Lower lobe of right lung (tissue), 2 donors: Measurements from ENCODE around the gene MTCL1. TPM values are rescaled to one million over a fixed set of nuclear protein-coding genes. Genes with fewer than 3 reads are reported as not detected.

Source experiments
- ATAC-seq, 2 donors: fragments of 200-7000 bp; cut with Tn5 transposase; one replicate each; pipeline ENCODE4 v1.9.1; 2020 to 2022; ENCODE audit warnings: mild to moderate bottlenecking in 2 of 2, moderate library complexity in 2 of 2
- DNase-seq: peaks from one replicate; pipeline ENCODE4 v3.0.0-alpha.2; 2020
- H3K27ac ChIP-seq: fragments of 200-600 bp; one replicate; pipeline ENCODE4 v1.8.0; 2022
- H3K27me3 ChIP-seq: fragments of 200-600 bp; one replicate; pipeline ENCODE4 v1.8.0; 2022; ENCODE audit warnings: low read depth
- H3K36me3 ChIP-seq: fragments of 200-600 bp; one replicate; pipeline ENCODE4 v1.8.0; 2022; ENCODE audit warnings: mild to moderate bottlenecking
- H3K4me1 ChIP-seq: fragments of 200-600 bp; one replicate; pipeline ENCODE4 v1.8.0; 2022
- H3K4me3 ChIP-seq: fragments of 200-600 bp; one replicate; pipeline ENCODE4 v1.8.0; 2022; ENCODE audit warnings: mild to moderate bottlenecking
- H3K9me3 ChIP-seq: fragments of 200-600 bp; one replicate; pipeline ENCODE4 v1.8.0; 2022
- CTCF ChIP-seq: fragments of 200-600 bp; IDR thresholded peaks from one replicate; pipeline ENCODE4 v1.8.0; 2022; ENCODE audit warnings: antibody characterized with exemption, mild to moderate bottlenecking
- intact Hi-C: fragments of 100-400 bp; cut with DNase I; formaldehyde crosslinking; loops from one replicate; pipeline ENCODE4 v1.11.0; 2022
- total RNA-seq: library from RNA; stranded (reverse); fragmentation: NEBNext Ultra II Directional; extraction: Animal tissue kit (Norgen Biotek cat#: 25700); gene quantifications from one replicate; pipeline ENCODE4 v1.2.1, GENCODE V29; 2021
- donor health status: DM: no; HTN: yes; CAD: no; lungs with severe emphysema.

MTCL1 gene
- total RNA-seq, 1 donor from 2014 or later: 7.9 TPM

GRCh38 chr18:8773980-8774379 is 68.6 kb downstream of the MTCL1 start:
- DNase-seq (no peak), ATAC-seq (no peak)
- no peak overlapping the region for H3K27ac ChIP-seq
- no peaks in the 10 kb centered on the region for H3K9me3 ChIP-seq
- intact Hi-C loops: no loop called here
- no peak for TF ChIP-seq CTCF
- H3K4me3 ChIP-seq: no peak overlapping the region
- H3K27me3 ChIP-seq: no peaks in the 10 kb centered on the region
- no peaks in the 10 kb centered on the region for H3K36me3 ChIP-seq
- H3K4me1 ChIP-seq: no peaks in the 10 kb centered on the region

GRCh38 chr18:8776013-8776943 is 70.9 kb downstream of the MTCL1 start:
- H3K36me3 ChIP-seq: no peaks in the 10 kb centered on the region
- DNase-seq: no peak
- no peak for ATAC-seq
- no peak overlapping the region for H3K4me3 ChIP-seq
- no peak for TF ChIP-seq CTCF
- H3K4me1 ChIP-seq: no peaks in the 10 kb centered on the region
- H3K9me3 ChIP-seq: no peaks in the 10 kb centered on the region
- H3K27me3 ChIP-seq: no peaks in the 10 kb centered on the region
- no peak overlapping the region for H3K27ac ChIP-seq
- intact Hi-C loops: no loop called here

GRCh38 chr18:8777846-8778245 is 72.5 kb downstream of the MTCL1 start:
- no peak for DNase-seq
- H3K4me3 ChIP-seq: no peak overlapping the region
- no peaks in the 10 kb centered on the region for H3K27me3 ChIP-seq
- H3K27ac ChIP-seq: no peak overlapping the region
- no peaks in the 10 kb centered on the region for H3K9me3 ChIP-seq
- ATAC-seq: no peak
- intact Hi-C loops: no loop called here
- H3K4me1 ChIP-seq: no peaks in the 10 kb centered on the region
- no peak for TF ChIP-seq CTCF
- H3K36me3 ChIP-seq: no peaks in the 10 kb centered on the region

- intact Hi-C loops: no loop called here
- Histone ChIP-seq H3K36me3 (no peaks in the 10 kb centered on the region), H3K27me3 (no peaks in the 10 kb centered on the region), H3K4me1 (no peaks in the 10 kb centered on the region), H3K4me3 (no peak overlapping the region), H3K27ac (no peak overlapping the region), H3K9me3 (no peaks in the 10 kb centered on the region)
- ATAC-seq (no peak), DNase-seq (no peak)
- TF ChIP-seq CTCF: no peak
Measured at GRCh38 chr18:8778386-8778785, 73.0 kb downstream of the MTCL1 start.

- Histone ChIP-seq H3K4me3 (no peak overlapping the region), H3K36me3 (no peaks in the 10 kb centered on the region), H3K27me3 (no peaks in the 10 kb centered on the region), H3K4me1 (no peaks in the 10 kb centered on the region), H3K27ac (no peak overlapping the region), H3K9me3 (no peaks in the 10 kb centered on the region)
- TF ChIP-seq CTCF: no peak
- ATAC-seq (no peak), DNase-seq (no peak)
- intact Hi-C loops: no loop called here
Measured at GRCh38 chr18:8778824-8779223, 73.5 kb downstream of the MTCL1 start.
